ENCODE data around the gene TPR. TPM values are rescaled to one million over a fixed set of nuclear protein-coding genes. Genes with fewer than 3 reads are reported as not detected.
"Not testable (repeated sequence)": the region's sequence is repeated elsewhere in the genome, so short reads cannot be mapped to it uniquely, and the experiment has no call there.

Gene TPR
- 100 to 1,000 TPM; 139 to 149 TPM for total RNA-seq
- 10 to 100 TPM; 15.9 to 65.0 (median 31.2) TPM for polyA plus RNA-seq
- 373 to 591 (median 491) reads per million in 6 experiments for total RNA-seq

DNA sequence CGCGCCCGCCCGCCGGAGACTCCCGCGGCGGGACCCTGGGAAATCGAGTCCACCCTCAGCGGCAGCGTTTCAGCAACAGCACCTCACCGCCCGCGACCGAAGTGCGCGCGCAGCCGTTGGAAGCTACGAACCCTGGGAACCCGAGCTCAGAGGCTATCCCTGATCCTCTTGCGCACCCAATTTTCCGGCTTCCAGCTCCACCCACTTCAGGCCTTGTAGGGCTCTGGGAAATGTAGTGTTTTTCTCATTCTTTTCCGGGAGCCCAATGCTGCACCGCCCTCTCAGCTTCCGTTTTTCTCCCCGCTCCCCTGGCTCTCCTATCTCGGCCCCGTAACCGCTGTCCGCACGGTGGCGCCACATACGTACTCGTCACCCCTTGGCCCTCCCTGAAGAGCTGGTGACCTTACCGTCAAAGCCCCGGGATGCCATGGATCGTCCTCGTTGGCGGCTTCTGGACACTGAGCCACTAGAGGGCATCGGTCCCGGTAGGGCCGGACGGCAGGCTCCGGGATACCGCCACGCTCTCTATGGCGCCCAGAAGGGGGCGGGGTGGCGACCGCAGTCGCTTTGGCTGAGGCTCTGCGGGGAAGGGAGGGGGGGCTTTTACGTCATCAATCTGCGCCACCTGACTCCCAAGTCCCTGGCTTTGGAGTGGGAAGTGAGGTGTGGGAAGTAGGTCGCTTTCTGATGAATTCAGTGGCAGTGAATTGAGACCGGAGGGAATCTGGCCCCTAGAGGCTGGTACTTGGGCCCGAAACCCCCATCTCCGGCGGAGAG, at the start of gene TPR, which contains the start of gene ODR4:
TSS of gene TPR (minus strand) at position 102 of the 777 bp plus-strand sequence. CDS start 225 bp downstream, outside the sequence.
TSS of gene ODR4 (plus strand) at position 687 of the 777 bp plus-strand sequence. CDS start 3,948 bp downstream, outside the sequence.
- ATAC-seq = peak; percentile 86 to 89
- H3K4me1 Mint-ChIP-seq = peaks cover 10 to 60% (median 42%) of the 10 kb centered on the region in 4 donors

GRCh38 chr1:186424539-186424938, 49.5 kb upstream of the TPR start:
- H3K27me3 Mint-ChIP-seq = no peaks in the 10 kb centered on the region
- peaks cover 0 to 19% (median 11%) of the 10 kb centered on the region in 3 donors for H3K36me3 Mint-ChIP-seq
- no peak overlapping the region for H3K4me3 Mint-ChIP-seq
- peaks cover 0 to 11% (median 0%) of the 10 kb centered on the region in 9 donors for H3K9me3 Mint-ChIP-seq
- DNase-seq (no peak), ATAC-seq (no peak)
- peaks cover 0 to 3% (median under 1%) of the 10 kb centered on the region in 4 donors for H3K4me1 Mint-ChIP-seq
- peak overlapping the region in 1 of 10 donors; percentile 41 for H3K27ac Mint-ChIP-seq
- POLR2A ChIA-PET = no interaction called here

More for the DNA sequence above, at the start of gene TPR, which contains the start of gene ODR4:
- no peaks in the 10 kb centered on the region for H3K9me3 Mint-ChIP-seq
- H3K27ac Mint-ChIP-seq = peak within 1 kb of the TSS; percentile 93 to 99 (median 97)
- POLR2A ChIA-PET = interaction anchor here (0.7 to 1.4 kb wide), 7 partner anchors 10 to 1219 kb away, joined by 3 to 6 read pairs (median 4); partner anchors contain the start of genes IVNS1ABP, SWT1 and TRMT1L
- peaks cover 0 to 35% (median 8%) of the 10 kb centered on the region in 3 donors for H3K36me3 Mint-ChIP-seq
- H3K27me3 Mint-ChIP-seq = peaks cover 0 to 3% (median 0%) of the 10 kb centered on the region in 5 donors
- peak; percentile 91 to 98 (median 96) for DNase-seq
- peak within 1 kb of the TSS; percentile 90 to 100 (median 97) for H3K4me3 Mint-ChIP-seq

DNA sequence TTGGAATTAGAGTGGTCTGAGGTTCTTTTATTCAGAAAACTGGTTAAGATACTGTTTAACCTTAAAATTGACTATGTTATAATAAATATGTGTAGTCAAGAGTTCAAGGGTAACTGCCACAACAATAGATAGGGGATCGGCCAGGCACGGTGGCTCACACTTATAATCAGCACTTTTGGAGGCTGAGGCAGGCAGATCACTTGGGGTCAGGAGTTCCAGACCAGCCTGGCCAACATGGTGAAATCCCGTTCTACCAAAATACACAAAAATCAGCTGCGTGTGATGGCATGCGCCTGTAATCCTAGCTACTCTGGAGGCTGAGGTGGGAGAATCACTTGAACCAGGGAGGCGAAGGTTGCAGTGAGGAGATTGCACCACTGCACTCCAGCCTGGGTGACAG, 46.4 kb upstream of the TPR start:
- ATAC-seq (no peak), DNase-seq (no peak)
- peaks cover 0 to 3% (median under 1%) of the 10 kb centered on the region in 4 donors for H3K4me1 Mint-ChIP-seq
- no peak overlapping the region for H3K27ac Mint-ChIP-seq
- H3K27me3 Mint-ChIP-seq = no peaks in the 10 kb centered on the region
- POLR2A ChIA-PET = no interaction called here
- H3K4me3 Mint-ChIP-seq = no peak overlapping the region
- peaks cover 8 to 25% (median 19%) of the 10 kb centered on the region in 3 donors for H3K36me3 Mint-ChIP-seq
- H3K9me3 Mint-ChIP-seq = peaks cover 0 to 4% (median 0%) of the 10 kb centered on the region in 9 donors

GRCh38 chr1:186420923-186421322, 45.9 kb upstream of the TPR start:
- POLR2A ChIA-PET = no interaction called here
- Mint-ChIP-seq H3K27ac (peak overlapping the region in 2 of 10 donors; percentile 28 to 57), H3K9me3 (peaks cover 0 to 4% (median 0%) of the 10 kb centered on the region in 9 donors), H3K27me3 (no peaks in the 10 kb centered on the region), H3K4me1 (peaks cover 0 to 3% (median under 1%) of the 10 kb centered on the region in 4 donors), H3K4me3 (no peak overlapping the region), H3K36me3 (peaks cover 8 to 28% (median 16%) of the 10 kb centered on the region in 3 donors)
- ATAC-seq (no peak), DNase-seq (no peak)

DNA sequence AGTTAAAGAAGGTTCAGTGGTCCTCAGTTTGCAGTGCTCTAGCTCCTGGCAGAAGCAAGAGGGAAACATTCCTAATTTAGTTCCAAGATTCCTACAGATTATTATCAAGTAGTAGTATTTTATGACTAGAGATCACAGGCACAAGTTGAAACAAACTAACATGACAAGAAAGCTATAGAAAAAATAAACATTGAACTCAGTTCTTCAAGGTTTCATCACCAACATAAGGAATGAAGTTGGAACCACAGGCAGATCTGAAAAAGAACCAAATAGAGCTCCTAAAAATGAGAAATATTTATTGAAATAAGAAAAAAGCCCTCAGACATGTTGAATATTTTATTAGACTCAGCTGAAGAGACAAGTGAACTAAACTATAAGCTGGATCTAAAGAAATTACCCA, 45.3 kb upstream of the TPR start:
- peak overlapping the region in 3 of 10 donors; percentile 4 to 72 (median 28) for H3K27ac Mint-ChIP-seq

DNA sequence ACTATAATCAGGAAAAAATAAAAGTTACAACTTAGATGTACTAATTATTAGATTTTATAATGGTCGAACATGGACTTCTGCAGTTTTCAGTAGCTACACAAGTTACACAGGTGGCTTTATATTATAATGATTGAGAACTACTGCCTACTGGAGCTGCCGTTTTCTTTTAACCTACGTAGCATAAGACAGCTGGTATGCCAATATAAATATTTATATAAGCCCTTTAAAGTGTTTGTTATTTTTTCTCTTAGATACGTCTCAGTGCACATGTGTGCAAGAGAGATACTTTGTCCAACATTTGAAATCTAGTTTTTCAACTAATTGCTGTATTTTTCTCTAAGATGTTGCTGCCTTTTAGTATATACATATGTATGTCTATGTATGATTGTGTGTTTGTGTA, 43.5 kb upstream of the TPR start:
- no peak for ATAC-seq
- no peak overlapping the region for H3K27ac Mint-ChIP-seq
- peaks cover 0 to 3% (median under 1%) of the 10 kb centered on the region in 4 donors for H3K4me1 Mint-ChIP-seq
- DNase-seq = no peak
- H3K9me3 Mint-ChIP-seq = no peaks in the 10 kb centered on the region
- no peak overlapping the region for H3K4me3 Mint-ChIP-seq
- H3K27me3 Mint-ChIP-seq = no peaks in the 10 kb centered on the region
- peaks cover 8 to 40% (median 17%) of the 10 kb centered on the region in 3 donors for H3K36me3 Mint-ChIP-seq
- POLR2A ChIA-PET = no interaction called here

More for the DNA sequence above, 45.3 kb upstream of the TPR start:
- Mint-ChIP-seq H3K4me1 (peaks cover 0 to 3% (median under 1%) of the 10 kb centered on the region in 4 donors), H3K36me3 (peaks cover 8 to 31% (median 18%) of the 10 kb centered on the region in 3 donors), H3K9me3 (peaks cover 0 to 4% (median 0%) of the 10 kb centered on the region in 9 donors), H3K4me3 (no peak overlapping the region), H3K27me3 (no peaks in the 10 kb centered on the region)
- DNase-seq (no peak), ATAC-seq (no peak)
- POLR2A ChIA-PET = no interaction called here

GRCh38 chr1:186413319-186413718, 38.3 kb upstream of the TPR start:
- peaks cover 0 to 53% (median 9%) of the 10 kb centered on the region in 3 donors for H3K36me3 Mint-ChIP-seq
- POLR2A ChIA-PET = no interaction called here
- no peak overlapping the region for H3K27ac Mint-ChIP-seq
- no peak for DNase-seq
- H3K27me3 Mint-ChIP-seq = no peaks in the 10 kb centered on the region
- no peaks in the 10 kb centered on the region for H3K9me3 Mint-ChIP-seq
- no peak for ATAC-seq
- H3K4me1 Mint-ChIP-seq = no peaks in the 10 kb centered on the region
- no peak overlapping the region for H3K4me3 Mint-ChIP-seq

DNA sequence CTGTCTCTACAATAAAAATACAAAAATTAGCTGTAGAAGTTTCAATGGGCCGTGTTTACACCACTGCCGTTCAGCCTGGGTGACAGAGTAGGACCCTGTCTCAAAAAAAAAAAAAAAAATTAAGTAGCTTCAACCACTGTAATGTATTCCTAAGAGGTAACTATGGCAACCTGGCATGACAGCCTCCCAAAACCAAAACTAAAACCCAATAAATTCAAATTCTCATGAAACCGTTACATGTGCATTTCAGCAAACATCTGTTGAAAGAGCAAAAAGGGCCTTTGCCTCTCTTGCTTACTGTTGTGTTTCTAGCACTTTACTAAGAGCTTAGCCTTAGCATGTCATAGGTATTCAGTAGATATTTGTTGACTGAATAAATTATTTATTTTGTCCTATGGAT, 34.0 kb upstream of the TPR start:
- no peak overlapping the region for H3K27ac Mint-ChIP-seq

DNA sequence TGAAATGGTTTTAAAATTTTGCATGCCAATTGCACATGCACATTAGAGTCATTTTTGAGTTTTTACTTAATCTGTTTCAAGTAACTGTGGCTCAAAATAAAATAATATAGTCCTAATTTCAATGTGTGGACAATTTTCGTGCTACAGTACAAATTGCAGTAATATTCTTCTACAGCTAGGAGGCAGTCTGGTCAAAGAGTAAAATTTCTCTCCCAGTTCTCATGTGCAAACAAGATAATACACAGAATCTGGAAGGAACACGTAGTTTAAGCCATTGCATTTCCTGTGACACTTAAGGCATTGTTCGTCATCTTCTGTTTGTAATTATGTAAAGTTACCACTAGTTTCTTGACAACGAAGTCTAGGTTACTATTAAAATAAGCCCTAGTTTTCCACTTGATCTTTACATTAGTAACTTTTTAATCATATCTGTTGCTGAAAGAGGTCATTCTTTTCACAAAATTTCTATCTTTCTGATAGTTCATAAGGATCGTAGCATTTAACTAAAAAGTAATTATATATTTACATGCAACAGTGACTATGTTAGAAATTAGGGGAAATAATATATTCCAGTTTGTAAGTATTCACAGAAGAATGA, 29.5 kb upstream of the TPR start:
- POLR2A ChIA-PET = no interaction called here
- Mint-ChIP-seq H3K4me1 (peaks cover 0 to 7% (median 6%) of the 10 kb centered on the region in 4 donors), H3K27me3 (no peaks in the 10 kb centered on the region), H3K27ac (peak overlapping the region in 6 of 10 donors; percentile 11 to 66 (median 29)), H3K36me3 (peaks cover 10 to 71% (median 19%) of the 10 kb centered on the region in 3 donors), H3K4me3 (no peak overlapping the region), H3K9me3 (no peaks in the 10 kb centered on the region)
- ATAC-seq = peak; percentile 20 to 91
- peak in 4 of 10 donors; percentile 16 to 48 (median 35) for DNase-seq

More for the DNA sequence above, 34.0 kb upstream of the TPR start:
- ATAC-seq (no peak), DNase-seq (no peak)
- Mint-ChIP-seq H3K9me3 (no peaks in the 10 kb centered on the region), H3K27me3 (no peaks in the 10 kb centered on the region), H3K36me3 (peaks cover 10 to 72% (median 13%) of the 10 kb centered on the region in 3 donors), H3K4me1 (peaks cover 0 to 7% (median 6%) of the 10 kb centered on the region in 4 donors), H3K4me3 (no peak overlapping the region)
- POLR2A ChIA-PET = no interaction called here

DNA sequence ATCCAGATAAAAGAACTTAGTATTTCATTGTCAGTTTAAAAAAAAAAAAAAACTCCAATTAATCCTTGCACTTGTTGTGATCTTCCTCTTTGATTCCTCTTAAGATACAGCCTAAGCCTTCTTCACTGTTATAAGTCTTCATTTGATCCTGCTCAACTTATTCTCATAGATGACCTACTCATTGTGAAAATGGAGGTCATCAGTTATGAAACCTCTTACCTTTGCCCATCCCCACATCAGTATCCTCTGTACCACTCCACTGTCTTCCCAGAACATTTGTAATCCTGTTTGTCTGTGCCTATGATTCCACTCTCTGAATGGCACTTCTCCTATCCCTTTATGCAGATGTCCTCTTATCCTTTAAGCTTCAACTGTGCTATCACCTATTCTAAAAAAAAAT, 28.6 kb upstream of the TPR start:
- Mint-ChIP-seq H3K27me3 (no peaks in the 10 kb centered on the region), H3K4me1 (peaks cover 0 to 7% (median 6%) of the 10 kb centered on the region in 4 donors), H3K36me3 (peaks cover 10 to 72% (median 21%) of the 10 kb centered on the region in 3 donors), H3K27ac (peak overlapping the region in 2 of 10 donors; percentile 23 to 29), H3K4me3 (no peak overlapping the region), H3K9me3 (no peaks in the 10 kb centered on the region)
- POLR2A ChIA-PET = no interaction called here
- no peak for DNase-seq
- no peak for ATAC-seq

- H3K27me3 Mint-ChIP-seq, H3K9me3 Mint-ChIP-seq, POLR2A ChIA-PET, H3K4me1 Mint-ChIP-seq, DNase-seq, H3K4me3 Mint-ChIP-seq, ATAC-seq: not testable (repeated sequence)
- Mint-ChIP-seq H3K27ac (peak overlapping the region in 2 of 10 donors; percentile 57 to 84), H3K36me3 (peaks cover 4 to 65% (median 19%) of the 10 kb centered on the region in 3 donors)
These were observed 26.4 kb upstream of the TPR start for GRCh38 chr1:186401446-186401845.

DNA sequence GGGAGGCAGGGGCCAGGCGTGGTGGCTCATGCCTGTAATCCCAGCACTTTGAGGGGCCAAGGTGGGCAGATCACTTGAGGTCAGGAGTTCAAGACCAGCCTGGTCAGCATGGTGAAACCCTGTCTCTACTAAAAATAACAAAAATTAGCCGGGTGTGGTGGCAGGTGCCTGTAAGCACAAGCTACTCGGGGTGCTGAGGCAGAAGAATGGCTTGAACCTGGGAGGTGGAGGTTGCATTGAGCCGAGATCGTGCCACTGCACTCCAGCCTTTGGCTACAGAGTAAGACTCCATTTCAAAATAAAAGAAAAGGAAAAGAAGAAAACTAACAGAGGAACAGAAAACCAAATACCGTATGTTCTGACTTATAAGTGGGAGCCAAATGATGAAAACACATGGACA, 17.7 kb upstream of the TPR start:
- H3K4me1 Mint-ChIP-seq, POLR2A ChIA-PET, H3K4me3 Mint-ChIP-seq, ATAC-seq, H3K27me3 Mint-ChIP-seq, DNase-seq, H3K9me3 Mint-ChIP-seq: not testable (repeated sequence)
- peaks cover 0 to 79% (median 16%) of the 10 kb centered on the region in 3 donors for H3K36me3 Mint-ChIP-seq
- H3K27ac Mint-ChIP-seq = peak overlapping the region in 4 of 10 donors; percentile 25 to 65 (median 44)
